ENCODE results near the gene GGTLC1. TPM values are rescaled to one million over a fixed set of nuclear protein-coding genes. Genes with fewer than 3 reads are reported as not detected.

The GGTLC1 gene
- total and polyA plus RNA-seq, 2 experiments from 2014 or later = not detected

DNA sequence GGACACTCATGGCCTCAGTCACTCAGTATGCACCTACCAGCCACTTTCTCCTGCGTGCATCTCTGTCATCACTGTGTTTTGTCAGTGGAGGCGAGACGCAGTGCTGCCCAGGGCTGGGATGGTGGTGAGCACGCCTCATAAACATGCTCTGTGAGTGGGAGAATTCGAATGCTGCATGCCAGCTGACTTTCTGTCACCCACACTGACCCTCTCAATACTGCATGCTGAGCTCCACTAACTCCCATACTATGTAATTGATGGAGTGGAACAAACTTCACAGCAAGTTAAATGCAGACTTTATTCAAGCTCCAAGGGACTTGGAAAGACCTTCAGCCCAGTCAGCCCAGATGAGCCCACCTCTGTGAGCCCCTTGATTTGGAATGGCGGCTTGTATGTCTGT lies 22.7 kb upstream of the GGTLC1 start:
- H3K27me3 Mint-ChIP-seq (ENCODE audit: insufficient read depth, low read depth, poor library complexity) = peaks cover 6% of the 10 kb centered on the region
- no peak overlapping the region for H3K4me3 Mint-ChIP-seq
- H3F3A ChIP-seq (replicated peaks; ENCODE audit: low read depth) = no peaks in the 10 kb centered on the region
- H3K9me3 Mint-ChIP-seq = no peaks in the 10 kb centered on the region
- H3K9me2 ChIP-seq (ENCODE audit: insufficient read depth) = peaks cover 6% of the 10 kb centered on the region; the same call in 1 of the 2 replicates
- no peaks in the 10 kb centered on the region for H3K79me2 ChIP-seq (replicated peaks; ENCODE audit: insufficient read depth)
- ATAC-seq = no peak
- H3K4me3 ChIP-seq = no peak overlapping the region
- no peaks in the 10 kb centered on the region for H3K36me3 Mint-ChIP-seq (ENCODE audit: low read depth)
- DNase-seq (ENCODE audit: low spot score) = no peak
- TF ChIP-seq EZH2phosphoT487 (IDR thresholded peaks at IDR 0.05; ENCODE audit: unreplicated experiment) (no peak), POLR2AphosphoS5 (IDR thresholded peaks at IDR 0.05; ENCODE audit: low read depth) (no peak), ZNF331 (CRISPR knock-in tag; IDR thresholded peaks at IDR 0.05; ENCODE audit: low read depth) (no peak), EZH2 (IDR thresholded peaks at IDR 0.05; ENCODE audit: low read depth, unreplicated experiment) (no peak), NANOG (IDR thresholded peaks at IDR 0.05; ENCODE audit: borderline replicate concordance) (no peak), ZNF114 (CRISPR knock-in tag; IDR thresholded peaks at IDR 0.05) (no peak), STAT1 (IDR thresholded peaks at IDR 0.05; ENCODE audit: unreplicated experiment) (no peak), CREB1 (CRISPR knock-in tag; IDR thresholded peaks at IDR 0.05; ENCODE audit: low read depth) (no peak), JUNB (IDR thresholded peaks at IDR 0.05; ENCODE audit: unreplicated experiment) (no peak)
- TF ChIP-seq, protein P1, sequence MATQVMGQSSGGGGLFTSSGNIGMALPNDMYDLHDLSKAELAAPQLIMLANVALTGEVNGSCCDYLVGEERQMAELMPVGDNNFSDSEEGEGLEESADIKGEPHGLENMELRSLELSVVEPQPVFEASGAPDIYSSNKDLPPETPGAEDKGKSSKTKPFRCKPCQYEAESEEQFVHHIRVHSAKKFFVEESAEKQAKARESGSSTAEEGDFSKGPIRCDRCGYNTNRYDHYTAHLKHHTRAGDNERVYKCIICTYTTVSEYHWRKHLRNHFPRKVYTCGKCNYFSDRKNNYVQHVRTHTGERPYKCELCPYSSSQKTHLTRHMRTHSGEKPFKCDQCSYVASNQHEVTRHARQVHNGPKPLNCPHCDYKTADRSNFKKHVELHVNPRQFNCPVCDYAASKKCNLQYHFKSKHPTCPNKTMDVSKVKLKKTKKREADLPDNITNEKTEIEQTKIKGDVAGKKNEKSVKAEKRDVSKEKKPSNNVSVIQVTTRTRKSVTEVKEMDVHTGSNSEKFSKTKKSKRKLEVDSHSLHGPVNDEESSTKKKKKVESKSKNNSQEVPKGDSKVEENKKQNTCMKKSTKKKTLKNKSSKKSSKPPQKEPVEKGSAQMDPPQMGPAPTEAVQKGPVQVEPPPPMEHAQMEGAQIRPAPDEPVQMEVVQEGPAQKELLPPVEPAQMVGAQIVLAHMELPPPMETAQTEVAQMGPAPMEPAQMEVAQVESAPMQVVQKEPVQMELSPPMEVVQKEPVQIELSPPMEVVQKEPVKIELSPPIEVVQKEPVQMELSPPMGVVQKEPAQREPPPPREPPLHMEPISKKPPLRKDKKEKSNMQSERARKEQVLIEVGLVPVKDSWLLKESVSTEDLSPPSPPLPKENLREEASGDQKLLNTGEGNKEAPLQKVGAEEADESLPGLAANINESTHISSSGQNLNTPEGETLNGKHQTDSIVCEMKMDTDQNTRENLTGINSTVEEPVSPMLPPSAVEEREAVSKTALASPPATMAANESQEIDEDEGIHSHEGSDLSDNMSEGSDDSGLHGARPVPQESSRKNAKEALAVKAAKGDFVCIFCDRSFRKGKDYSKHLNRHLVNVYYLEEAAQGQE (IDR thresholded peaks at IDR 0.05; ENCODE audit: unreplicated experiment) = no peak
- TF ChIP-seq, protein P2, sequence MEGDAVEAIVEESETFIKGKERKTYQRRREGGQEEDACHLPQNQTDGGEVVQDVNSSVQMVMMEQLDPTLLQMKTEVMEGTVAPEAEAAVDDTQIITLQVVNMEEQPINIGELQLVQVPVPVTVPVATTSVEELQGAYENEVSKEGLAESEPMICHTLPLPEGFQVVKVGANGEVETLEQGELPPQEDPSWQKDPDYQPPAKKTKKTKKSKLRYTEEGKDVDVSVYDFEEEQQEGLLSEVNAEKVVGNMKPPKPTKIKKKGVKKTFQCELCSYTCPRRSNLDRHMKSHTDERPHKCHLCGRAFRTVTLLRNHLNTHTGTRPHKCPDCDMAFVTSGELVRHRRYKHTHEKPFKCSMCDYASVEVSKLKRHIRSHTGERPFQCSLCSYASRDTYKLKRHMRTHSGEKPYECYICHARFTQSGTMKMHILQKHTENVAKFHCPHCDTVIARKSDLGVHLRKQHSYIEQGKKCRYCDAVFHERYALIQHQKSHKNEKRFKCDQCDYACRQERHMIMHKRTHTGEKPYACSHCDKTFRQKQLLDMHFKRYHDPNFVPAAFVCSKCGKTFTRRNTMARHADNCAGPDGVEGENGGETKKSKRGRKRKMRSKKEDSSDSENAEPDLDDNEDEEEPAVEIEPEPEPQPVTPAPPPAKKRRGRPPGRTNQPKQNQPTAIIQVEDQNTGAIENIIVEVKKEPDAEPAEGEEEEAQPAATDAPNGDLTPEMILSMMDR (conservative IDR thresholded peaks at IDR 0.05; ENCODE audit: low read depth in 2 of 2) = no peak
- TF ChIP-seq, protein P3, sequence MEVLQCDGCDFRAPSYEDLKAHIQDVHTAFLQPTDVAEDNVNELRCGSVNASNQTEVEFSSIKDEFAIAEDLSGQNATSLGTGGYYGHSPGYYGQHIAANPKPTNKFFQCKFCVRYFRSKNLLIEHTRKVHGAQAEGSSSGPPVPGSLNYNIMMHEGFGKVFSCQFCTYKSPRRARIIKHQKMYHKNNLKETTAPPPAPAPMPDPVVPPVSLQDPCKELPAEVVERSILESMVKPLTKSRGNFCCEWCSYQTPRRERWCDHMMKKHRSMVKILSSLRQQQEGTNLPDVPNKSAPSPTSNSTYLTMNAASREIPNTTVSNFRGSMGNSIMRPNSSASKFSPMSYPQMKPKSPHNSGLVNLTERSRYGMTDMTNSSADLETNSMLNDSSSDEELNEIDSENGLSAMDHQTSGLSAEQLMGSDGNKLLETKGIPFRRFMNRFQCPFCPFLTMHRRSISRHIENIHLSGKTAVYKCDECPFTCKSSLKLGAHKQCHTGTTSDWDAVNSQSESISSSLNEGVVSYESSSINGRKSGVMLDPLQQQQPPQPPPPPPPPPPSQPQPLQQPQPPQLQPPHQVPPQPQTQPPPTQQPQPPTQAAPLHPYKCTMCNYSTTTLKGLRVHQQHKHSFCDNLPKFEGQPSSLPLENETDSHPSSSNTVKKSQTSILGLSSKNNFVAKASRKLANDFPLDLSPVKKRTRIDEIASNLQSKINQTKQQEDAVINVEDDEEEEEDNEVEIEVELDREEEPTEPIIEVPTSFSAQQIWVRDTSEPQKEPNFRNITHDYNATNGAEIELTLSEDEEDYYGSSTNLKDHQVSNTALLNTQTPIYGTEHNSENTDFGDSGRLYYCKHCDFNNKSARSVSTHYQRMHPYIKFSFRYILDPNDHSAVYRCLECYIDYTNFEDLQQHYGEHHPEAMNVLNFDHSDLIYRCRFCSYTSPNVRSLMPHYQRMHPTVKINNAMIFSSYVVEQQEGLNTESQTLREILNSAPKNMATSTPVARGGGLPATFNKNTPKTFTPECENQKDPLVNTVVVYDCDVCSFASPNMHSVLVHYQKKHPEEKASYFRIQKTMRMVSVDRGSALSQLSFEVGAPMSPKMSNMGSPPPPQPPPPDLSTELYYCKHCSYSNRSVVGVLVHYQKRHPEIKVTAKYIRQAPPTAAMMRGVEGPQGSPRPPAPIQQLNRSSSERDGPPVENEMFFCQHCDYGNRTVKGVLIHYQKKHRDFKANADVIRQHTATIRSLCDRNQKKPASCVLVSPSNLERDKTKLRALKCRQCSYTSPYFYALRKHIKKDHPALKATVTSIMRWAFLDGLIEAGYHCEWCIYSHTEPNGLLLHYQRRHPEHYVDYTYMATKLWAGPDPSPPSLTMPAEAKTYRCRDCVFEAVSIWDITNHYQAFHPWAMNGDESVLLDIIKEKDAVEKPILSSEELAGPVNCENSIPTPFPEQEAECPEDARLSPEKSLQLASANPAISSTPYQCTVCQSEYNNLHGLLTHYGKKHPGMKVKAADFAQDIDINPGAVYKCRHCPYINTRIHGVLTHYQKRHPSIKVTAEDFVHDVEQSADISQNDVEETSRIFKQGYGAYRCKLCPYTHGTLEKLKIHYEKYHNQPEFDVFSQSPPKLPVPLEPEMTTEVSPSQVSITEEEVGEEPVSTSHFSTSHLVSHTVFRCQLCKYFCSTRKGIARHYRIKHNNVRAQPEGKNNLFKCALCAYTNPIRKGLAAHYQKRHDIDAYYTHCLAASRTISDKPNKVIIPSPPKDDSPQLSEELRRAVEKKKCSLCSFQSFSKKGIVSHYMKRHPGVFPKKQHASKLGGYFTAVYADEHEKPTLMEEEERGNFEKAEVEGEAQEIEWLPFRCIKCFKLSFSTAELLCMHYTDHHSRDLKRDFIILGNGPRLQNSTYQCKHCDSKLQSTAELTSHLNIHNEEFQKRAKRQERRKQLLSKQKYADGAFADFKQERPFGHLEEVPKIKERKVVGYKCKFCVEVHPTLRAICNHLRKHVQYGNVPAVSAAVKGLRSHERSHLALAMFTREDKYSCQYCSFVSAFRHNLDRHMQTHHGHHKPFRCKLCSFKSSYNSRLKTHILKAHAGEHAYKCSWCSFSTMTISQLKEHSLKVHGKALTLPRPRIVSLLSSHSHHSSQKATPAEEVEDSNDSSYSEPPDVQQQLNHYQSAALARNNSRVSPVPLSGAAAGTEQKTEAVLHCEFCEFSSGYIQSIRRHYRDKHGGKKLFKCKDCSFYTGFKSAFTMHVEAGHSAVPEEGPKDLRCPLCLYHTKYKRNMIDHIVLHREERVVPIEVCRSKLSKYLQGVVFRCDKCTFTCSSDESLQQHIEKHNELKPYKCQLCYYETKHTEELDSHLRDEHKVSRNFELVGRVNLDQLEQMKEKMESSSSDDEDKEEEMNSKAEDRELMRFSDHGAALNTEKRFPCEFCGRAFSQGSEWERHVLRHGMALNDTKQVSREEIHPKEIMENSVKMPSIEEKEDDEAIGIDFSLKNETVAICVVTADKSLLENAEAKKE (CRISPR knock-in tag; IDR thresholded peaks at IDR 0.05) = no peak
- TF ChIP-seq, protein P4, sequence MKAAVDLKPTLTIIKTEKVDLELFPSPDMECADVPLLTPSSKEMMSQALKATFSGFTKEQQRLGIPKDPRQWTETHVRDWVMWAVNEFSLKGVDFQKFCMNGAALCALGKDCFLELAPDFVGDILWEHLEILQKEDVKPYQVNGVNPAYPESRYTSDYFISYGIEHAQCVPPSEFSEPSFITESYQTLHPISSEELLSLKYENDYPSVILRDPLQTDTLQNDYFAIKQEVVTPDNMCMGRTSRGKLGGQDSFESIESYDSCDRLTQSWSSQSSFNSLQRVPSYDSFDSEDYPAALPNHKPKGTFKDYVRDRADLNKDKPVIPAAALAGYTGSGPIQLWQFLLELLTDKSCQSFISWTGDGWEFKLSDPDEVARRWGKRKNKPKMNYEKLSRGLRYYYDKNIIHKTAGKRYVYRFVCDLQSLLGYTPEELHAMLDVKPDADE (IDR thresholded peaks at IDR 0.05) = no peak
- no peaks in the 10 kb centered on the region for H3K4me1 ChIP-seq (ENCODE audit: insufficient read depth)
- H4K20me1 ChIP-seq (replicated peaks; ENCODE audit: insufficient read depth) = no peaks in the 10 kb centered on the region
- no peaks in the 10 kb centered on the region for H3K27me3 ChIP-seq (ENCODE audit: insufficient read depth)
- H3K4me2 ChIP-seq = no peak overlapping the region
- H3K27ac Mint-ChIP-seq = no peak overlapping the region
- H2AFZ ChIP-seq = no peak overlapping the region
- no peaks in the 10 kb centered on the region for H3K4me1 Mint-ChIP-seq
- H3K36me3 ChIP-seq (ENCODE audit: insufficient read depth) = no peaks in the 10 kb centered on the region
- H3K27ac ChIP-seq (ENCODE audit: low read depth) = no peak overlapping the region
